Activated CD4-positive, alpha-beta T cell treated with anti-CD3 and anti-CD28 coated beads, Interleukin-2, amount 50 U/mL, for 16 hours (primary cell): ENCODE measurements around the gene PTTG1IP.

Experiments
- DNase-seq: peaks from one replicate; pipeline ENCODE4 v3.0.0-alpha.2; 2020

Gene PTTG1IP

DNA sequence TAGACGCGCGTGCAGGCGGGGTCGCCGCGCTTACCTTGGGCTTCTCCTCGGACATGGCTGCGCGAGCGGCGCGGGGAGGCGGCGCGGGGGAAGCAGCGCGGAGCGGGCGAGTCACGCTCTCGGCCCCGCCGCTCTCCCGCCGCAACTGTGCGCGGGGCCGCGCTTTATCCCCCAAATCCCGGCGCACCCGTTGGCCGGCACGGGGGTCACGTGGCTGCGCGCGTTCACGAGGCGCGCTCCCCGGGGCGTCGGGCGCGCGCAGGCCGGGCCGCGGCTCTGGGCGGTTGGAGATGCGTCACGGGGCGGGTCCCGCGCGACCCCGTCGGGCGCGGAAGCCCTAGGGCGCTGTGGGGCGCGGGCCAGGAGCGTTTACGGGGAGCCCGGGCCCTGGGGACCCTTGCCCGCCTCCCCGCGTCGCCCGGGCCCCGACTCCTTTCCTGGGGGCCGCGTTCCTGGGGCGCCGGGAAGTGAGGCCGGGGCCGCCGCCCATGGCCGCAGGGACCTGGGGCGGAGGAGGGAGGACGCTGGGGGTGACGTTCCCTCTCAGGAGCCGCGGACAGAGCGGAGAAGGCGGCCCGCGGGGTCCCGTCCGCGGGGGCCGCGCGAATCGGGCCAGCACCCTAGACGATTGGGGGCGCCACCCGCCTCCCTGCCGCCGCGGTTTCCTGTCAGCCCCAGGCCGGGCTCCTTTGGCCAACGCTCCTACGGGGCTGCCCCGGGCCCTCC is 55.4 kb downstream of the PTTG1IP start, which contains the start of gene SUMO3:
Gene SUMO3, minus strand, starts transcription at position 149 of the 726 bp plus-strand sequence. Its CDS starts 94 bp downstream, at position 55.
- peak; percentile 84 for DNase-seq

GRCh38 chr21:44817506-44817880 is 56.0 kb downstream of the PTTG1IP start:
- peak; percentile 94 for DNase-seq

DNA sequence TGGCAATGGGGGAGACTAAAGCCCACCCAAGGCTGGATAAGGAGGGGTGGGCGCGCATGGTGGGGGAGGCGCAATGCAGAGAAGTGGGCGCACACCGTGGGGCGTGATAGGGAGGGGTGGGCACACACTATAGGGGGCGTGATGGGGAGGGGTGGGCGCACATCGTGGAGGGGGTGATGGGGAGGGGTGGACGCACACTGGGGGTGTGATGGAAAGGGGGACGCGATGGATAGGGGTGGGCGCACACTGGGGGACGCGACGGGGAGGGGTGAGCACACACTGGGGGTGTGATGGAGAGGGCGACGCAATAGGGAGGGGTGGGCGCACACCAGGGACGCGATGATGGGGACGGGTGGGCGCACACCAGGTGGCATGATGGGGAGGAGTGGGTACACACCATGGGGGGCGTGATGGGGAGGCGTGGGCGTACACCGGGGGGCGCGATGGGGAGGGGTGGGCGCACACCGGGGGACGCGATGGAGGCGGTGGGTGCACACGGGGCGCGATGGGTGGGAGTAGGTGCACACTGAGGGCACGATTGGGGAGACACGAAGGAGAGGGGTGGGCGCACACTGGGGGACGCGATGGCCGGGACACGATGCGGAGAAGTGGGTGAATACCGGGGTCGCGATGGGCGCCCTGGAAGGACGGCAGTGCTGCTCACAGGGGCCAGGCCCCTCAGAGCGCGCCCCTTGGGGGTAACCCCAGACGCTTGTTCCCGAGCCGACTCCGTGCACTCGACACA is 56.6 kb downstream of the PTTG1IP start:
- DNase-seq = no peak

- no peak for DNase-seq
These were observed 57.5 kb downstream of the PTTG1IP start for GRCh38 chr21:44815852-44816628.

- no peak for DNase-seq
These were observed 58.3 kb downstream of the PTTG1IP start for GRCh38 chr21:44815225-44815624.

- DNase-seq = no peak
These were observed 58.9 kb downstream of the PTTG1IP start for GRCh38 chr21:44814498-44815023.

DNA sequence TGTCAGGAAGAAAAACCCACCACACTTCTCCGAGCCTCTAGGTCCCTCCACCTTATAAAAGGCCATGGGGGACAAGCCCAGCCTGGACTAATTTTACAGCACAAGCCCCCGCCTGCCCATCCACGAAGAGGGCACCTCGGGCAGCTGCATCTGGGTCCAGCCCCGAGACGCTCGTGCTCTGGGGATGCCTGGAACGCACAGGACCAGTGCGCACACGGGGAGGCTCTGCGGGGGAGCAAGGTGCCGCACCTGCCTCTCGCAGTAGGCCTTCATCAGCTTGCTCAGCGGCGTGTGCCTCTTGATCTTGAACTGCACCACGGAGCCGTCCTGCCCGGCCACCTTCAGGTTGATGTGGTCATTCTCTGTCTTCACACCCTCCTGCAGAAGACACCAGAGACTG is 59.8 kb downstream of the PTTG1IP start:
- DNase-seq = no peak

GRCh38 chr21:44813149-44813548 is 60.3 kb downstream of the PTTG1IP start:
- DNase-seq = no peak

GRCh38 chr21:44812640-44813039 is 60.9 kb downstream of the PTTG1IP start:
- DNase-seq = no peak

DNA sequence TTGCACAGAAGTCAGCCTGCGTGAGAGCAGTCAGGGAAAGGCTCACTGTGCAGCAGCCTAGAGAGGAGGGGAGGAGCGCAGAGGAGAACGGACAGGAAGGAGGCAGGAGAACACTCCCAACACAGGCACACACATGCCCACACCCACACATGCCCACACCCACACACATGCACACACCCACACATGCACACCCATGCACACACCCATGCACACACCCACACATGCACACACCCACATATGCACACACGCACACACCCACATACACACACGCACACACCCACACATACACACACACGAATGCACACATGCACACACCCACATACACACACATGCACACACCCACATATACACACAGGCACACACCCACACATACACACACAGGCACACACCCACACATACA is 62.7 kb downstream of the PTTG1IP start:
- no peak for DNase-seq

DNA sequence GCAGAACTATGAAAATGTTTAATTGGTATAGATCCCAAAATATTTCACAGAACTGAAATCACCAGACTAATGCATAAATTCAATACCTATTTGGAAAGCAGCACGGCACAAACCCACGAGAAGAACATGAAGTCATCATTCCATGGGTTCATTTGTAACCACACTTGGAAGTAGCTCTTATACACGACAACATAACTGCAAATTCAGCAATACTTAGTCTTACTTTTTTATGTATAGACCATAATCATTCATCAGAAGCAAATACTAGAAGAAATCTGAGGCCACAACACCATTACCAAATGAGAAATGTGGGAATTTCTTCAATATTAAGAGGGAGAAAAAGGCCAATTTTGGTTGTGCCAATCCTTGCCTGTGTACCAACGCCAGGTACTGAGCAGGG is 67.6 kb downstream of the PTTG1IP start:
- no peak for DNase-seq

- DNase-seq = no peak
These were observed 68.3 kb downstream of the PTTG1IP start for GRCh38 chr21:44805226-44805625.

GRCh38 chr21:44804762-44805161 is 68.7 kb downstream of the PTTG1IP start:
- DNase-seq = no peak

GRCh38 chr21:44803651-44804050 is 69.8 kb downstream of the PTTG1IP start:
- no peak for DNase-seq

GRCh38 chr21:44802396-44803153 is 70.9 kb downstream of the PTTG1IP start:
- DNase-seq = peak; percentile 27

- DNase-seq = peak; percentile 90
These were observed 71.8 kb downstream of the PTTG1IP start, which contains the start of gene UBE2G2 for GRCh38 chr21:44801468-44802395. Gene UBE2G2, minus strand, starts transcription at chr21:44801820. Its CDS starts 72 bp downstream, at chr21:44801748.

- peak; percentile 46 for DNase-seq
These were observed 72.5 kb downstream of the PTTG1IP start for GRCh38 chr21:44800971-44801467.

GRCh38 chr21:44800103-44800502 is 73.4 kb downstream of the PTTG1IP start:
- DNase-seq = peak; percentile 36

DNA sequence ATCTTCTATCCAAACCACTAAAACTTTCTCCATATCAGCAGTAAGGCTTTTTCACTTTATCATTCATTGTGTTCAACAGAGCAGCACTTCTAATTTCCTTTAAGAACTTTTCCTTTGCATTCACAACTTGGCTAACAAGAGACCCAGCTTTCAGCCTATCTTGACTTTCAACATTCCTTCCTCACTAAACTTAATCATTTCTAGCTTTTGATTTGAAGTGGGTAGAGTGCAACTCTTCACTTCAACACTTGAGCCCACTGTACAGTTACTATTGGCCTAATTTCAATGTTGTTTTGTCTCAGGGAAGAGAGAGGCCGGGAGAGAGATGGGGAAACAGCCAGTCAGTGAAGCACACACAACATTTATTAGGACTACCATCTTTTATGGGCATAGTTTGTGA is 73.8 kb downstream of the PTTG1IP start:
- DNase-seq = no peak
